HG02885 (cell line): Measurements from ENCODE around the gene ATP2B2.

Source experiments
- ATAC-seq: cut with Tn5 transposase; IDR thresholded peaks from one replicate; pipeline ENCODE4 v1.9.1; 2021; ENCODE audit warnings: mild to moderate bottlenecking; ENCODE audit not compliant: unreplicated experiment, poor library complexity

ATP2B2 gene

DNA sequence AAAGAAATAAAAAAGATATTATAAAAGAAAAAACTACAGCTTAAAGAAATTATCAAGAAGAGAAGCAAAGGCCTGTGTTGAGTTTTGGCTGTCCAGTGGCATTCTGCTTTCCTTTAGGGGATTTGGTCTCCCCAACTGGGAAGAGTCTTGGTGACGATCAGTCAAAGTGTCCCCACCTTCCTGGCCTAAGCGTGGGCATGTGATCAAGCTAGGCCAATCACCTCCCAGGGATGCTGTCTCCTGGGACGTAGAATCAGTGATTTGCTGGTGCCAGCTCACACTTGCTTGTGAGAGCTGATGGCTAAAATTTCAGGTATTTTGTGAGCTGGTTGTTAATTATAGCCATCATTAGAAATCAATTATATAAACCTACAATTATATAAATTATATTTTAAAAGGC lies 69.5 kb downstream of the ATP2B2 start:
- no peak for ATAC-seq

DNA sequence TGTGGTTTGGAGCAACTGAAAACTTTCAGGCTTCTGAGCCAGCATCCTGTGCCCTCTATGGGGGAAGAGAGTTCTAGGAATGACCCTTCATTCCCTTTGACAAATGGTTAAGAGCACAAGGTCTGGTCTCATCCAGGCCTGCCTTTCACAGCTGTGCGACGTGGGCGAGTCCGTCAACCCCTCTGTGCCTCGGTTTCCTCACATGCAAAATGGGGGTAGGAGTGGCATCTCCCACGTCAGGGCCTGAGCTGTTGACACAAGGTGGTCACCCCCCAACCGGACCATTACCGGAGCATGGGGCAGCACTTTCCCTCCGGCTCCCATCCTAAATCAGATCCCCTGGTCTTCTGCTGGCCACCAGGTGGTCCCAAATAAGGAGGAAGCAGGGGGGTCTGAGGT lies 70.4 kb downstream of the ATP2B2 start:
- ATAC-seq = no peak

DNA sequence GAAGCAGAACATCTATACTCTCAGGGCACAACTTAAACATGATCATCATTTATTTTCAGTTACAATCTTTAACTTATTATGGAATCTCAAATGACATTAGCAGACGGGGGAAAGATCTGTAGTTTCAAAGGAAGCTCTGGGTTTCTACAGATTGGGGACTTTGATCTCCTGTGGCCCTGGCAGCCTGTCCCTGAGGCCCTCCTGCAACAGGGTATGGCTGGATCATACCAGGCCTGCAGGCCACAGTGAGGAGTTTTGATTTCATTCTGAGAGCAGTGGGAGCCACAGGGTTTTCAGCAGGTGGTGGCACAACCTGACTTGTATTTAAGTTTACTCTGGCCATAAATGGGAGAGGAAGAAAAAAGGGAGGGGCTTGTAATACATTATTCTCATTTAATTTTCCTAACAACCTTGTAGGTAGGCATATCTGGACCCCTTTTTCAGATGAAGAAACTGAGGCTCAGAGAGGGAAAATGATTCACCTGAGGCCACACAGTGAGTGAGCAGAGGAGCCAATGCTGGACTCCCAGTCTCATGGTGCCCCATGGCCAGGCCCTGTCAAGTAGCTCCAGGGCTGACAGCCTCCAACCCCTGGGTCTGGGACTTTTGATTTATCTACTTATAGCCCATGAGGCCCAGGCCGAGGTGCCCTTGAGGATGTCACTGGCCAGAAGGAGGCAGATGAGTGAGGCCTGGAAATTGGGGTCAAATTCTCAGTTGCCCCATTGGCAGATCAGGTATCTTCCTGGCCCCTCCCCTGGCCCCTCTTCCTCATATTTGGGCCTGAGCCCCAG lies 71.0 kb downstream of the ATP2B2 start:
- no peak for ATAC-seq

DNA sequence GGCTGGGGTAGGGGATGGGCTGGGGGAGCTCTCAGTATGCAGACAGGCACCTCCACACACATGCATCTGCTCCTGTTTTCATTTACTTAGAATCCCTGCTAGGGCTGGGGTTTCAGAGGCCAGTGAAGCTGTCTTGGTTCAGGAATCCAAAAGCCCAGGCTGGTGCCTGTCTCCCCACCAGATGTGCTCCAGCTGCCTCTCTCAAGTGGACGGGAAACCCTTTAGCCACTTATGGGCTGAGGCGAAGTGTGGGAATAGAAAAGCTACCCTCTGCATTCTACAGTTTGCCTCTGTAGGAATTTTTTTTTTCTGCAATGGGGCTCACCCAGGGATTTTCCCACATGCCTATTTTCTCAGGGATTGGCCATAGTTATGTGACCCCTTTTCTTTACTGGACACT lies 72.5 kb downstream of the ATP2B2 start:
- ATAC-seq = no peak

DNA sequence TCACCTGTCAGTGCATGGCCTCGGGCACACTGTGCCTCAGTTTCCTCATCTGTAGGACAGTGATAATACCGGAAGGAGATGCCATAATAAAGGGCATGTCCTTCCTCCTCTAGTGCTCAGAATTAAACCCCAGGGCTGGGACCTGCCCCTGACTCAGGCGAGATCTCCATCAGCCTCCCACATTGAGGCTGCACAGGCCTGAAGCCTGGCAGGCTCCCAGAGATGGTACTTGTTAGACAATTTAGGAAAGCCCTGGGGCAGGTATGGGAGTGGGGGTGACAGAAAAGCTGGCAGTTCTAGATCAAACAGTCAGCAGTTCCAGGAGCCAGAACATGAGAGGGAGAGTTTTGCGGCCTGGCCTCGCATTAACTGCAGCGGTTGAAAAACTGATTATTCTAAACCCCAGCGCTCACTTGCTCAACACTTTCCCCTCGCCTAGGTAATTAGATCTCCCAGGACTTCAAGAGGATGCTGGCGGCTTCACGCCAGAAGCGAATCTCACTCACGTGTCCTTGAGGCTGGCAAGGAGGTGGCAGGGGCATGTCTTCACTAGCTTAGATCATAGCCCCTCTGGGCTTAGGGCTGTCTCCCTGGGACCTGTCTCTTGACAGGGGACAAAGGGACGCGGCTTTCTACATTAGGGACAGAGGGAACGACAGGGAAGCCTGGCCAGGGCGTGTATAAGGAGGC lies 73.1 kb downstream of the ATP2B2 start:
- no peak for ATAC-seq

DNA sequence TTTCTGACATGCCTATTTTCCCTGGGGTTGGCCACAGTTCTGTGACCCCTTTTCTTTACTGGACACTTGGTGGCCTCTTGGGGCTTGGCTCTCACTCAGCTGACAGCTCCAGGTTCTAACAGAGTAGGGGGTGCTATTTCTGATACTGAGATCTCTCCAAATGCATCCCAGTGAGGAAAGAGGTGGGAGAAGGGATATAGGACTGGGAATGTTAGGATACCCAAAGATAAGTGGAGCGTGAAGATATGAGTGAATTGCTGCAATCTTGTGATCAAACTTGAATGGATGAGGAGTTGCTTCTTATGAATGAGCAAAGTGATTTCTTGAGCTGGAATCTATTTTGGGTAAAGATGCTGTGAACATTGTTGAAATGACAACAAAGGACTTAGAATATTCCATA lies 74.6 kb downstream of the ATP2B2 start:
- ATAC-seq = no peak

DNA sequence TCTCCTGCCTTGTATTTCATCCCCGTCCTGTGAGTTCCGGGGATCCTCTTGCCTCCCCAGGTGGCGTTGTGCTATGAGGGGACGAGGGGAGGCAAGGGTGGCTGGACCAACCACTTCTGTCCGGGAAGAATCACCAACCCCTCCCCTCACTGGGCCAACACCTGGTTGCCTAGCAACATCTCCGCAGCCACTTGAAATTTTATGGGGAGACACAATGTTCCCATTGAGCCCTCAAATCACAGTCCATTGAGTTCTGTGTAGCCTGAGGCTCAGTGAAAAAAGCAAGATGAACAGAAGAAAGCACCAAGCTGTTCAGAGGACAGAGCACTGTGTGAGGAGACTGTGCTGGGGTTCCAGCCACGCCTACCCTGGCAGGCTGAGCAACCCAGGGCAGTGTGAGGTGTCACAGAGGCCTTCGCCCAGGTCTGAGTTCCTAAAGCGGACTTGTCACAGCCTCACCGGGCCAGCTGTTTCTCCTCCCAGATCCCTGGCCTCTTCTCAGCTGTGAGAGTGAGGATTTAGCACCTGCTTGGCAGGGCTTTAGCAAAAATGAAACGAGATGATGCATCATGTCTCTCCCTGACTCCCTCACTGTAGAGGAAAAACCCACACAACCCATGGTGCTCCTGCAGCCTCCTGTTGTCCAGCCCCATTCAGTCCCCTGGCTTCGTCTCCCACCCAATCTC lies 76.8 kb downstream of the ATP2B2 start:
- ATAC-seq = no peak

DNA sequence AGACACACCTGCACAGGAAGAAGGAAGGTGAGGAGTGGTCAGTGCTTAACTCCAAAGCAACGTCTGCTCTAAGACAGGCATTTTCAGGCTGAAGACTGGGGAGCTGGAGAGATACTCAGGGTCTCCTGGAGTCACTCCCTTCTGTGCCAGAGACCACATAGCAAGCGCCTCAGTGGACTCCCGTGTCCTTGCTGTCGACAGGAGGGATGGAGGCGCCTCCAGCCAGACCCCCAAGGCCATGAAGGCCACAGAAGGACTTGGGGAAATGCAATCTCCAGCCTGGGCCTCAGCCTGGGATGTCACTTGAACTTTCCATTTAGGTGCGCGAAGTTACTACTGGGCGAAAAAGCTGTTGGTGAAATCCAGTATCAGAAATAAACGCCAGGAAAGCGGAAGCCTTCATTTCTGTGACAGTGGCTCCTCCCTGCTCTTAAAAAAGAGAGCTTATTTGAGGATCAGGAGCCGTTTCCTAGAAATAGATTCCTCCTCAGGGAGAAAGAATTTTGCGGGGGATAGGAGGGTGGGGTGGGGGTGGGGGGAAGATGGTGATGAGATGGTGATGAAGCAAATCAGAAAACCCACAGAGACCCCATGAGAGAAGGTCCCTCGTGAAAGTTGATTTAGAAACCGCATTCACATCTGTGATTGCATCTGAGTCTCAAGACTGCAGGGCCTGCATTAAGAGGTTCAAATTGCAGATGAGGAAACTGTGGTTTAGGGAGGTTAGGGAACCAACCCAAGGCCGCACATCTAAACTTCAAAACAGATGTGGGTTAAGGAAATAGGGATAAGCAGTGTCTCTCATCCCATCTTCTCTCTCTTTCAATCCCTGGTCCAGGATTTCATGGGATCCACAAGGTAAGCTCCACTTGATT lies 78.8 kb downstream of the ATP2B2 start:
- no peak for ATAC-seq

DNA sequence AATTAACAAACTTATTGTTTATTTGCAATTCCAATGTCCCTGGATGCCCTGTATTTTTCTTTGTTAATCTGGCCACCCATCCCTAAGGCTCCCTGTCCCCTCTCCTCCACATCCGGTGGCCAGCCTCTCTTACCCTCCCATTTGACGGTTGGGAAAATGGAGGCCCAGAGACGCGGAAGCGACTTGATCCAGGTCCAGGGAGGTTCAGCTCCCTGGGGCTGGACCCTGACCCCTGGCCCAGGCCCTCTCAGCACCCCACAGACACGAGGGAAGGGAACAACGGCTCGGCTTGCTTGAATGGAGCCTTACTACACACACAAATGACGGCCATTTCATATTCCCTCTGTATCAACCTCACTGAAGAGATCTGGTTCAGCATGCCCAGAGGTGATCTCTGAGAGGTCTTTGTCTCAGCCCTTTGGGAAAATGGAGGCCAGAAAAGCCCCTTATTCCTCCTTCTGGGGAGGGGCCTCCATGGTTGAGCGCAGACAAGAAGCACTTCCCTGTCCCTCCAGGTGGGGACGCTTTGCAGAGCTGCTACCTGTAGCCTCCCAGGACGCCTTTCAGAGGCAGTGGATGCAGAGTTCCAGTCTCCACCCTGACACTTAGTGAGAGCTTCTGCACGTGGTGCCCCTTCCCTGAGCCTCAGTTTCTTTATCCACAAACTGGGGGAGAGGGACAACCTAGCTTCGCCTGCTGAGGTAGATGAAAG lies 82.1 kb downstream of the ATP2B2 start:
- no peak for ATAC-seq

DNA sequence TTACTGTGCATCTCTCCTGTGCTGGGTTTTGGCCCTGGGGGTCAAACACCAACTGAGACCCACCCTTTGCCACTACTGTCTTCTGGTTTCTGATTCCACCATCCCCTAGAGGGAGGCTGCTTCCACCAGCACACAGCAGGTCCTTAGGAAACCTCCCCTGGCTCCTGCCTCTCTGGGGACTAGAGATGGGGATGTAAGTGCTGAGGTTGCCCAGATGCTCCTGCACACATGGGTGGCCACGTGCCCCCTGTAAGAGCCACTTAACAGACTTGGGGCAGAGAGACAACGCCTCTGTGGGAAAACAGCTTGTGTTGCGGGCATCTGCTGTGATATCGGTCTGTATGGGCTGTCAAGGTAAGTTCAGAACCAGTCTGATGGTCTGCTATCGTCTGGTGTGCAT lies 83.4 kb downstream of the ATP2B2 start:
- no peak for ATAC-seq

DNA sequence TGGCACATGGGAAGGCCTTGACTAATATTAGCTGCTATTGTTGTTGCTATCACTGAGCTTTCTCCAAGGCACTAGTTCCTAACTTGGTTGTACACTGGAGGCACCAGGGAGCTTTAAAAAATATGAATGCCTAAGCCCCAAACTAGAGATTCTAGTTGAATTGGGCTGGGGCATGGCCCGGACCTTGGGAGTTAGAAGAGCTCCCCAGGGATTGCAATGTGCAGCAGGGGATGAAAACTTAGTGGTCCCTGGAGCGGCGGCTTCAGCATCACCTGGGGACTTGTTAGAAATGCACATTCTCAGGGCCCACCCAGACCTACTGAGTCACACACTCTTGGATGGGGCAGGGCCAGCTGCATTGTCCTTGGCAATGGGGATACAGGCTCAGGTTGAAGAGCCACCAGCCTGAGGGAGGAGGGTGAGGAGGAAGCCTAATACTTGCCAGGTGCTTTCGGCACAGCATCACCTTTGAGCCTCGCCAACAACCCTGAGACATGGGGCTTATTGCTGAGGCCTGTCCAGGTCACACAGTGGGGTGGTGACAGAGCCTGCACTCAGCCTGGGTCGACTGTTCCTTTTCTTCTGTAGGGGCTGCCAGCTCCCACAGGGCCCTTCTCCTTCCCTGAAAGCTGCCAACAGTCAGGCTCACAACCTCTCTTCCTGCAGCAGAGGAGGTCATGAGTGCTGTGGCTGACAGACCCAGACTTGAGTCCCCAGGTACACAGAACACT lies 84.5 kb downstream of the ATP2B2 start:
- no peak for ATAC-seq

DNA sequence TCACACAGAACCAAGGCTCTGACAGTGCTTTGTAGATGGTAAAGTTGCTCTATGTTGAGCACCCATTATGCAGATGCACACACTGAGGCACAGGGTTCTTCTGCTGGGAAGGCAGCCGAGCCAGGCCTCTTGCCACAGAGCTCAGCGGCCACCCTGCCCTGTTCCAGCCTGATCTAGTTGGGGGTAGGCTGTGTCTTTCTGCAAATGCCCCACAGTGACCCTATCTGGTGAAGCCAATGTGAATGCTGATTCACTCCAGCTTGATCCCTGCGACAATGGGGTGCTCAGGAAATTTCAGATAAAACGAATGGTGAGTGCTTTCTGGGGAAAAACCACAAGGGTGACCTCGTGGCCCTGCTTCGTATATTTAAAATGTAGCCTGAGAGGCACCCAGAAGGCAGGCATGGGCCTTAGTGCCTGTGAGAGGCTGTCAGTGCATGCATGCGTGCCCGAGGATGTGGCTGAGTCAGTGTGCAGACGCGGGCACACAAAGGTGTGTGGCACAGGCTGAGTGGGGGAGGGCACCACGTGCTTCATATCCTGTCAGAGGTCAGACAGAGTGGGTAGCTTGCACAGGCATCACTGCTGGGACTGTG lies 85.7 kb downstream of the ATP2B2 start:
- ATAC-seq = no peak

DNA sequence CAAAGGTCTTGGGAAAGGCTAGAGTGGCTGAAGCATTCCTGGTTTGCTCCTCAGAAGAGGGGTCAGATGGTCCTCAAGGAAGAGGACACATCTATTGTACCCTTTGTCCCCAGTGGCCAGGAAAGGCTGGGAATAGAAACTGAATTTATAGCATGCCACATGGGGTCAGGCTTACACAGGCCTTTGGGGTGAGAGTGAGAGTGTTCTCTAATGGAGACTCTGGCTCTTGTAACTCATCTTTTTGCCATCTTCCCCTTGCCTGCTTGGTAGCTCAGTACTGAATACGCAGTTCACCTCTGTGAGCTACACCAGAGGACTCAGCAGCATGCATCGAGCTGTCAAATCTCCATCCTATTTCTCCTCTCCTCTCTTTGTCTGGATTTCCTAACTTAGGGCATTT lies 87.5 kb downstream of the ATP2B2 start:
- no peak for ATAC-seq

DNA sequence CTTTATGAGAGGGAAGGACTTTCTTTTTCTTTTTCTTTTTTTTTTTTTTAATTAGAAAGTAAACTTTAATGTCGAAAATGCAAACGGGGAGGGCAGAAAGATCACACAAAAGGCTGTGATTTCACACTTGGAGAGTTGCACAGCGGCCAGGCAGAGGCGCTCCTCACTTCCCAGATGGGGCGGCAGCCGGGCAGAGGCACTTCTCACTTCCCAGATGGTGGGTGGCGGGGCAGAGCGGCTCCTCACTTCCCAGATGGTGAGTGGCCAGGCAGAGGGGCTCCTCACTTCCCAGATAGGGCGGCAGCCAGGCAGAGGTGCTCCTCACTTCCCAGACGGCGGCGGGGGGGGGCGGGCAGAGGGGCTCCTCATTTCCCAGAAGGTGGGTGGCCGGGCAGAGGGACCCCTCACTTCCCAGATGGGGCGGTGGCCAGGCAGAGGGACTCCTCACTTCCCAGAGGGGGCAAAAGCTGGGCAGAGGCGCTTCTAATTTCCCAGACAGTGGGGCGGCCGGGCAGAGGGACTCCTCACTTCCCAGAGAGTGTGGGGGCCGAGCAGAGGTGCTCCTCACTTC lies 88.6 kb downstream of the ATP2B2 start:
- ATAC-seq = no peak

DNA sequence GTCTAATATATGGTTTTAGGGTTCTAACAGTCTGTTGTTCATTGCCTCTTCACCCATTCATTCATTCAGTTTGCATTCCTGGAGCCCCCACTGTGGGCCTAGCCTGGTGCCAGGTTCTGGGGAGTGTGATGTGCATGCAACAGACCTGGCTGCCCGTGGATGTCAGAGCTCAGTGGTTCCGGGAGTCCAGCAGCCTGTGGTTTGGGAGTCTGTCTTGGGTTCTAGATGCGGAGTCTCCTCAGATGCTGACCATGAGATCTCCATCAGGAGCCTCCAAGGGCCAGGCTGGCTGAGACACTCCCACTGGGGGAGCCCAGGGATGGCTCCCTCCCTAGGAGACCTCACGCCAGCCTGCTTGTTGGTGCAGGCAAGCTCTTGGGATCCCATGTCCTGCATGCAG lies 92.3 kb downstream of the ATP2B2 start:
- ATAC-seq = no peak

DNA sequence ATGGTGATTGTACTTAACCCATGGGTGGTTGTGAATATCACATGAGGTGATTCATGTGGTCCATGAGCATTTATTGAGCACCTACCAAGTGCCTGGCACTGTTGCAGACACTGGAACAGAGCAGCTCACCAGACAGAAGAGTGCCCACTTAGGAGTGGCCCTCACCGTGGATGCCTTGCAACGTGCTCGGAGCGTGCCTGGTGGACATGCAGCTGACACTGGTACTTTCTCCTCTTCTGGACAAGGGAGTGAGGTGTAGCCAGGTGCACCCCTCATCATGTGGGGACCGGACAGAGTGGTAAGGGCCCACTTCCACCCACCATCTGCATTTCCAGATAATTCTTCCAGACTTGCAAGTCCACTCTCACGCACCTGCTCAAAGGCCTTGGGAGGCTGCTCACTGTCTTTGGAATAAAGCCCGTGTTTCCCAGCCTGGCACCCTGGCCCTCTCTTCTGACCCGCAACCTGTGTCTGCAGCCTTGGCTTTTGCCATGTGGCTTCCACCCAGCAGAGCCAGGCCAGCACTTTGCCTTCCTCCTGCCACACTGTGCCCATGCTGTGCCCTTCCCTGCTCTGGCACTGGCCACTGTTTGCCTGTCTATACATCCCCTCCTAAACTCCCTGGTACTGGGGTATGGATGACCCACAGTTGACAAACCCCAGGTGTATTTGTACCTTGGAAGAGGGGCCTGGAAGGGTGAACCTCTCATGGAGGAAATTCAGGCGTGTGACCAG lies 93.6 kb downstream of the ATP2B2 start:
- no peak for ATAC-seq

DNA sequence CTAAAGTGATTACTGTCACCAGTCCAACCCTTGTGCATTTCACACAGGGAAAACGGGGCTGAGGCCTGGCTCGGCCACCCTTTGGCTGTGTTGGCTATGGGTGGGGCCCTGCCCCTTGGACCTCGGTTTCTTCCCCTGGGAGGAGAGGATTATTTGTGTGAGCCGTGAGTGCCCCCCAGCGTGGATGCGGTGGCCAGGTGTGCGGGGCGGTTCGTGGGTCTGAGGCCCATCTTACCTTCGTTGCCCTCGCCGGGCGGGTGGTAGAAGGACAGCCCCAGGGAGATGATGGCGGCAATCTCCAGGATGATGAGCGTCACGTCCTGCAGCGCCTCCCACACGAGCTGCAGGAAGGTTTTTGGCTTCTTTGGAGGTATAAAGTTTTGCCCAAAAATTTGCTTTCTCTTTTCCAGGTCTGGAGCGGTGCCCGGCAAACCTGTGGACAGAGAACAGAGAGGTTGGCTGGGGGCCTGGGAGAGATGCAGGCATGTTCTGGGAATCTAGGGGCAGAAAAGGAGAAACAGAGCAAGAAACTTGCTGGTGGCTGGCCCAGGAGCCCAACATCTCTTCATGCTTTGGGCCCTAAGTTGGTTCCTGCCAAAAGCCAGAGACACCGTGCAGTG lies 94.9 kb downstream of the ATP2B2 start:
- ATAC-seq = no peak
